Osteoblast (primary cell): Measurements from ENCODE around the gene PI4KA. TPM values are rescaled to one million over a fixed set of nuclear protein-coding genes. Genes with fewer than 3 reads are reported as not detected.

Source experiments
- DNase-seq: peaks from one replicate; pipeline ENCODE4 v3.0.0; 2011; ENCODE audit warnings: low spot score, mixed read lengths; ENCODE audit not compliant: insufficient read length; ENCODE audit errors: missing footprints
- H2AFZ ChIP-seq: 2 replicates; pipeline ENCODE4 v1.6.0; 2011; ENCODE audit warnings: mild to moderate bottlenecking, low read length
- H3K27ac ChIP-seq: 2 replicates; pipeline ENCODE4 v1.5.1; 2011; ENCODE audit warnings: mild to moderate bottlenecking, low read depth, low read length, moderate library complexity
- H3K27me3 ChIP-seq: 2 replicates; pipeline ENCODE4 v1.6.0; 2012; ENCODE audit warnings: mild to moderate bottlenecking, control low read depth, inconsistent platforms, low read length, moderate library complexity; ENCODE audit not compliant: insufficient read depth
- H3K36me3 ChIP-seq: 2 replicates; pipeline ENCODE4 v1.5.1; 2011; ENCODE audit warnings: mild to moderate bottlenecking, low read length, control low read depth, moderate library complexity; ENCODE audit not compliant: insufficient read depth
- H3K4me1 ChIP-seq: 2 replicates; pipeline ENCODE4 v1.5.1; 2011; ENCODE audit warnings: mild to moderate bottlenecking, low read length, control low read depth, moderate library complexity; ENCODE audit not compliant: insufficient read depth
- H3K4me2 ChIP-seq: 2 replicates; pipeline ENCODE4 v1.6.0; 2011; ENCODE audit warnings: mild to moderate bottlenecking, low read length; ENCODE audit not compliant: insufficient read depth
- H3K4me3 ChIP-seq: fragments of 200-600 bp; sonication (generic); 3 replicates; pipeline ENCODE4 v1.5.1; 2012; ENCODE audit warnings: mild to moderate bottlenecking, low read length, inconsistent platforms; ENCODE audit not compliant: insufficient read depth
- H3K79me2 ChIP-seq: 2 replicates; pipeline ENCODE4 v1.6.0; 2012; ENCODE audit warnings: mild to moderate bottlenecking, low read length, control low read depth, inconsistent platforms; ENCODE audit not compliant: insufficient read depth
- H3K9me3 ChIP-seq: 2 replicates; pipeline ENCODE4 v1.5.1; 2011; ENCODE audit warnings: low read depth, low read length, control low read depth
- H4K20me1 ChIP-seq: 2 replicates; pipeline ENCODE4 v1.6.0; 2012; ENCODE audit warnings: mild to moderate bottlenecking, low read length, control low read depth; ENCODE audit not compliant: insufficient read depth
- CTCF ChIP-seq: IDR thresholded peaks from 2 replicates; pipeline ENCODE4 v1.5.1; 2011; ENCODE audit warnings: mild to moderate bottlenecking, low read depth, low read length, moderate library complexity; ENCODE audit errors: extremely low read depth
- total RNA-seq: library from RNA; depleted of rRNA; stranded (reverse); fragments of >200 nt; gene quantifications from 2 replicates; pipeline ENCODE4 v1.2.3, GENCODE V29; 2012

PI4KA gene
- total RNA-seq, 1 donor, result 61.9 TPM

- Histone ChIP-seq H2AFZ (no peak overlapping the region), H3K27ac (no peak overlapping the region), H3K4me2 (no peak overlapping the region), H3K4me1 (no peaks in the 10 kb centered on the region), H3K9me3 (no peaks in the 10 kb centered on the region), H4K20me1 (no peaks in the 10 kb centered on the region), H3K27me3 (no peaks in the 10 kb centered on the region), H3K4me3 (no peak overlapping the region), H3K36me3 (peaks cover 50% of the 10 kb centered on the region), H3K79me2 (no peaks in the 10 kb centered on the region)
- no peak for TF ChIP-seq CTCF
- no peak for DNase-seq
These were observed 44.3 kb downstream of the PI4KA start for GRCh38 chr22:20814221-20814808.

GRCh38 chr22:20813056-20813455 is 45.6 kb downstream of the PI4KA start:
- no peaks in the 10 kb centered on the region for H3K79me2 ChIP-seq
- H3K27ac ChIP-seq, result no peak overlapping the region
- H3K4me3 ChIP-seq, result no peak overlapping the region
- no peak overlapping the region for H3K4me2 ChIP-seq
- TF ChIP-seq CTCF, result no peak
- no peaks in the 10 kb centered on the region for H3K9me3 ChIP-seq
- H3K36me3 ChIP-seq, result peaks cover 45% of the 10 kb centered on the region
- DNase-seq, result no peak
- H2AFZ ChIP-seq, result no peak overlapping the region
- H3K4me1 ChIP-seq, result no peaks in the 10 kb centered on the region
- H3K27me3 ChIP-seq, result no peaks in the 10 kb centered on the region
- no peaks in the 10 kb centered on the region for H4K20me1 ChIP-seq

GRCh38 chr22:20811971-20812660 is 46.5 kb downstream of the PI4KA start:
- no peak overlapping the region for H3K4me2 ChIP-seq
- H3K4me3 ChIP-seq, result no peak overlapping the region
- H3K27me3 ChIP-seq, result no peaks in the 10 kb centered on the region
- no peaks in the 10 kb centered on the region for H3K9me3 ChIP-seq
- no peak overlapping the region for H3K27ac ChIP-seq
- no peak for DNase-seq
- no peak for TF ChIP-seq CTCF
- H3K79me2 ChIP-seq, result no peaks in the 10 kb centered on the region
- no peaks in the 10 kb centered on the region for H4K20me1 ChIP-seq
- H3K4me1 ChIP-seq, result peaks cover 8% of the 10 kb centered on the region
- H3K36me3 ChIP-seq, result peaks cover 43% of the 10 kb centered on the region
- no peak overlapping the region for H2AFZ ChIP-seq

- Histone ChIP-seq H3K27ac (no peak overlapping the region), H3K4me3 (no peak overlapping the region)
These were observed 47.4 kb downstream of the PI4KA start for GRCh38 chr22:20811171-20811570.

More at GRCh38 chr22:20811171-20811570, 47.4 kb downstream of the PI4KA start:
- H3K4me2 ChIP-seq, result no peak overlapping the region
- H4K20me1 ChIP-seq, result no peaks in the 10 kb centered on the region
- H3K36me3 ChIP-seq, result peaks cover 36% of the 10 kb centered on the region
- DNase-seq, result no peak
- no peak overlapping the region for H2AFZ ChIP-seq
- H3K79me2 ChIP-seq, result no peaks in the 10 kb centered on the region
- H3K27me3 ChIP-seq, result no peaks in the 10 kb centered on the region
- H3K4me1 ChIP-seq, result peaks cover 14% of the 10 kb centered on the region
- TF ChIP-seq CTCF, result no peak
- H3K9me3 ChIP-seq, result no peaks in the 10 kb centered on the region
